MV-4-11 (cell line): ENCODE data around the gene IFNA14.
"Not testable (repeated sequence)": the region's sequence is repeated elsewhere in the genome, so short reads cannot be mapped to it uniquely, and the experiment has no call there.

Experiments
- DNase-seq: peaks from one replicate; lab custom pipeline; 2025; lab: John Stamatoyannopoulos, UW

Gene IFNA14

DNA sequence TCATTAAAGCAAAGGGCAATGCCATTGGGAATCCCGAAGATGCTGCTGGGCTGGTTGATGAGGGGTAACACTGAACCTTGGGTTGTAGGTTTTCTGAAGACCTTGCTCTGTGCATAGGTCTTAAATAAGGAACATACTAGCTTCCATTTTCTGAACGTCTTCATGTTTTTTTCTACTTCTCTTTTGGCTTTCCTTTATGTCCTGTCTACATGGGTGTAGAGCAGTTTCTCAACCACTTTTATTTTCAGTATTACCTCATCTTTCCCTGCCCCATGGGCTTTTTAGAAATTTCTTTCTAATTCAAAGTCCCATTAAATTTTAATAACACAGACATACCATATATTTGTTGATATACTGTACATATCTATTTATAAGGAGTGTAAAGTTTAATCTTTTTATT is at the start of gene IFNA14:
IFNA14 (minus strand) TSS at position 95 of the 400 bp plus-strand sequence; CDS start at position 25, 70 bp downstream.
- DNase-seq: peak; percentile 75

DNA sequence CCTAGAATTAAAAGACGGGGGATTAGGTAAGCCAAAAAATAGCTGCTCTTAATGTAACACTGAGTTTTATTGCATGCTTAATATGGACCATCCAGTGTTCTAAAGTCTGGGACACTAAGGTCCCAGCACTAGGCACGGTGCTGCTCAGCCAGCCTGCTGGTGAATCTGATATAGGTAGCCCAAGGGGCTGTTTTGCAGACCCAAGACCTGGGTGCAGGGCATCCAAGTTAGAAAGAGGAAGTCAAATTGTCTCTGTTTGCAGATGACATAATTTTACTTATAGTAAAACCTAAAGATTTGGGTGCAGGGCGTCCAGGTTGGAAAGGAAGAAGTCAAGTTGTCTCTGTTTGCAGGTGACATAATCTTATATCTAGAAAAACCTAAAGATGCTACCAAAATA is 47.5 kb upstream of the IFNA14 start:
- no peak for DNase-seq

DNA sequence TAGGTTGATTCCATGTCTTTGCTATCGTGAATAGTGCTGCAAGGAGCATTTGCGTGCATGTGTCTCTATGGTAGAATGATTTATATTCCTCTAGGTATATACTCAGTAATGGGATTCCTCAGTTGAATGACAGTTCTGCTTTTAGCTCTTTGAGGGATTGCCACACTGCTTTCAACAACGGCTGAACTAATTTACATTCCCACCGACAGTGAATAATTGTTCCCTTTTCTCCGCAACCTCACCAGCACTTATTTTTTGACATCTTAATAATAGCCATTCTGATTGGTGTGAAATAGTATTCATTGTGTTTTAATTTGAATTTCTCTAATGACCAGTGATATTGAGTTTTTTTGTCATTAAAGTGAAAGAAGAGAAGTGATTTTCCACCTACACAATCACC is 46.9 kb upstream of the IFNA14 start:
- peak; percentile 81 for DNase-seq

DNA sequence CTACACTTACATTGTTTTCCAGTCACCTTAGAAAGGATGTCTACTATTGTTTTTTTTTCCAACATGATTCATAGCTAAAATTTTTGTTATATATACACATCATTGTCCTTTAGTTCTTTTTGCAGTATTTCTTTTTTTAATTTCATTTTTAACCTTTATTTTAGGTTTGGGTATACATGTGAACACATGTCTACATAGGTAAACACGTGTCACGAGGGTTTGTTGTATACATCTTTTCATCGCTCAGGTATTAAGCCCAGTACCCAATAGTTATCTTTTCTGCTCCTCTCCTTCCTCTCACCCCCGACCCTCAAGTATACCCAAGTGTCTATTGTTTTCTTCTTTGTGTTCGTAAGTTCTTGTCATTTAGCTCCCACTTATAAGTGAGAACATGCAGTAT is 46.3 kb upstream of the IFNA14 start:
- DNase-seq: no peak

DNA sequence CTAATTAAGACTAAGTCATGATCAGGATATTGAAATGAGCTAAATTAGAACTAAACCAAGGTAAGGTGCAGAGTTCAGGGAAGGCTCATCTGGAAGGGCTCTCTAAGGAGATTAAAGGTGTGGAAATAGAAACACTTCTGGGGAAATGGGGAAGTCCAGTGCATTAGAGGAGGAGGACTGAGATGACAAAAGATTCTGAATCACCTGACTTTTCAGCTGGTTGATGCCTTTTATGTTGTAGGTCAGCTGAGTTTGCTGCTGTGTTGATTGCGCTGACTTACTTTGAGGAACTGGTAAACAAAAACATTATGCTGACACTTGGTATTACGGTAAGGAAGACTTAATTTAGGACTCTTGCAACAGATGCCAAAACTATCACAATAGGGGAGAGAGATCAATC is 41.5 kb upstream of the IFNA14 start:
- no peak for DNase-seq

DNA sequence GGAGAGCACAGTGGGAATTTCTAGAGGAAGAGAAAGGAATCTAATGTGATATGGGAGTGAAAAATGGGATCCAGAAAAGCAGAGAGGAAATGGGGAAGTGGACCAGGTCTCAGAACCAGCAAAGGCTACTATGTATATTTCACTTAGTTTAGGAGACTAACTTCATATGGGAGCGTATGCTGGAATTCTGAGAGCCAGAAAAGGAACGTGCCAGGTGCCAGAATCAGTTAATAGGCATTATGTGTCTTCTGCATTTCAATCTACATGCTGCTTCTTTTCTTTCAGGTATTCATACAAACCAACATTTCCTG is 28.5 kb upstream of the IFNA14 start:
- no peak for DNase-seq

DNA sequence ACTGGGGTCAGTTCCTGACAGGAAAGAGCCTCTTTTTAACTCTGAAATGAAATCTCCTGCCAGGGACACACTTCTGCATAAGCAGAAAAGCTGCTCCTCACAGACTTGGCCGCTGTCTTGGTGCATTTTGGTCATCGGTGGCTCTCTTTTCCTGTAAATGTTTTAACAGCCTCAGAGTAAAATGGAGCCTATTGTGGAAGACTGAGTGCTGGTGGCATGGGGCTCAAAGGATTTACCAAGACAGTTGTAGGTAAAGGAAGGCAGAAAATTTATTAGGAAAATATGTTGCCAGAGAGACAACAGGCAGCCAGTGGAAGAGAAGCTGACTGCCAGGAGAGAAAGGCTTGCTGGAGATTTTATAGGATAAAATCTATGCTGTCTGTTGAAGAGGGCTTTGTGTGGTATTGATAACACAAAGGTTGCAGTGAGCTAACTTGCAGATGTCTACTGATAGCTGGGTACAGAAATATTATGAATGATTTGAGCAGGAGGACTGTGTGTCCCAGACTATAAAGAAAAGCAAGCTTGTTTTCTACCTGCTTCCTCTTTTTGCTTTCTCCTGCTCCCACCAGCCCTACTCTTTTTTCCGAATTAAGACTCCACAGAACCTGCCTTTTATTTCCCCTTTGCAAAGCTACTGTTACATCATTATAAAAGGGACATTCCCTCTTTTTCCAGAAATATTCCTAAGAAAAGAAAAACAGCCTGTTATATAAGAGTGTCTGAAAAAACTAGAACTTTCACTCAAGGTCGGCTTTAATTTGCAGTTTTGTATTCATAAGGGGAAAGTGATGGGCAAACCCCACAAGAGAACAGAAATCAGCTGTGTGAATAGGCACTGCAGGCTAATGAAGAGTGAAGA is 27.9 kb upstream of the IFNA14 start:
- no peak for DNase-seq

DNA sequence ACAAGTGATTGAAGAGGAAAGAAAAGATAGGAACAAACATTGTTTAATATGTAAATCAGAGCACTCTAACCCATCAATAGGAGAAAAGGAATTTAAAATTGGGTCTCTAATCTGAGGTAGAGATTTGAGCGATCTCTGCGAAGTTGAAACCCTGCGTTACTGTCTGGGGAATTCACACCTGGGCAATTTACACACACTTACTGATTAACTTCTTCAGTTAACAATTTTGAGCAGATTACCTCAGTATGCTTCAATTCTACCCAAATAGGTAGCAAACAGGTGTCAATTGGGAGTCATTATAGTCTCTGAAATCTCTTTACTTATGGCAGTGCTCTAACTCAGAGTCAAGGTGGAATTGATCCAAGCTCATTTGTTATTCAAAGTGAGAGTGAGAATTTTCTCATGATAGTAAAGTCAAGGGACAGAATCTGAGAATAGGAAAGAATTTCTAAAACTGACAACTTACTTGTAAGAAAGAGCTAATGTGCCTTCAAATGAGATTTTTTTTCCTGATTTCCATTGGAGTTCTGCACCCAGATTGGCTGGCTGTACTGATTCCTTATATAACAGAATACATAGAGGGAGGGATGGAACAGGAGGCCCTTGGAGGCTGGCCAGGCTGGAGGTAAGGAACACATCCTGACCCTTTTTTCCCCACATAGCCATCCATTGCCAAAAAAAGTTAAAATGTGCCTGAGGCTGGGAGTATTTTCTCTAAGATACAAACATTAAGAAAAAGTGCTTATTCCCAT is 27.1 kb upstream of the IFNA14 start:
- no peak for DNase-seq

DNA sequence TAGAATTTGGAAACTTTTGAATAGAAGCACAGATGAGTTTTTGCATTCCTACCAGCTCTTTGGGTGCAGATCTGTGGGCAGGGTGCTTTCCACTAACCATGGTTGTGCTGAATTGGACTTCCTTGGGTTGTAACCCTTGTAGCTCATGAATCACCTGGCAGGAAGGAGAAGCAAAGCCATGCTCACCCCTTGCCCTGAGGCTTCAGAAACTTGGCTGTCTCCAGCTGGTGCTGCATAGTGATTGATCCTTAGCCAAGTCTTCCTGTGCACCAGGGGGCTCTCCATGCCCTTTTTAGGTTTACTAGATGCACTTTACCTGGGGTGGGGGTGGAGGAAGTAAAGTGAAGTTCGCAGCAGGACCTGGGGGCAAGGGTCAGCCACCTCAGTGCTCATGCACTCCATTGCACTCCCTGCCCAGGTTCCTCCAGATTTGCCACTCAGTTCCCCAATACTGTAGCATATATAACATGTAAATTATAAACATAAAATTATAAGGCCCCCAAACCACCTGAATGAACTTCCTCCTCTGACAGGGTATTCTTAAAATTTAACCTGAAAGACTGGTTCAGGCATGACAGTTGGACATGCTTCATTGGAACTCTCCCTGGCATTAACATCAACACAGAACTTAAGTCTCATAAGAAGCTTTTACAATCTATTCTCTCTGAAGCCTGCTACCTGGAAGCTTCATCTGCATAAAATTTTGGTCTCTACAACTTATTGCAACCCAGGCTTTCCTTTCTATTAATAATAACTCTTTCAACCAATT is 25.8 kb upstream of the IFNA14 start:
- DNase-seq: no peak

DNA sequence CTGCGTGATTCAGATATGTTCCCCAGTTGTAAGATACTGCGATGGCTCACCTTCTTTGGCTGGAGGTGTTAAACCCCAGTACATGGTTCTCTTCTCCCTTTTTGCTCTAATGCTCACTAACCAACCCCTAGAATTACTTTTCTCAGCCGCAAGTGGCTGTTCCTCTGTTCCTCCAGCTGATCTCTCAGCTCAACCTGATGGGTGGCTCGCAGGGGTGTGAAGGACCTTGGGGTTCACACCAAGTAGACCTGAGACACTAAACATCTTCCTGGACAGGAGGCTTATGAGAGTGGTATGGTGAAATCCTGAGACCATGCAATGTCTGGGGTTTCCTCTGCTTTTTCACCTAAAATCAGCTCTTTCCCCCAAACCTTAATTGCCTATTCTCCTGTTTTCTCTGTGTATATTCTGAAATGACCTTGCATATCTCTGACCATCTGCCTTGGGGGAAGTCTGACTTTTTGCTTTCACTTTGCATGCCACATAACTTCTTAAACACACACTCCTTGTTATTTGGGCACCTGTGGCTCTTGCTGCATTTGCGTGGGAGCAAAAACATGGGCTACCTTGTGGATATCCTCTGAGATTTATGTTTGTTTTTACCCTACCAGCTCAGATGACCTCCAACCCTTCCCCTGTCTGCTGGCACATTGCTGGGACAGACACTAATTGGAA is 15.9 kb upstream of the IFNA14 start:
- DNase-seq: no peak

DNA sequence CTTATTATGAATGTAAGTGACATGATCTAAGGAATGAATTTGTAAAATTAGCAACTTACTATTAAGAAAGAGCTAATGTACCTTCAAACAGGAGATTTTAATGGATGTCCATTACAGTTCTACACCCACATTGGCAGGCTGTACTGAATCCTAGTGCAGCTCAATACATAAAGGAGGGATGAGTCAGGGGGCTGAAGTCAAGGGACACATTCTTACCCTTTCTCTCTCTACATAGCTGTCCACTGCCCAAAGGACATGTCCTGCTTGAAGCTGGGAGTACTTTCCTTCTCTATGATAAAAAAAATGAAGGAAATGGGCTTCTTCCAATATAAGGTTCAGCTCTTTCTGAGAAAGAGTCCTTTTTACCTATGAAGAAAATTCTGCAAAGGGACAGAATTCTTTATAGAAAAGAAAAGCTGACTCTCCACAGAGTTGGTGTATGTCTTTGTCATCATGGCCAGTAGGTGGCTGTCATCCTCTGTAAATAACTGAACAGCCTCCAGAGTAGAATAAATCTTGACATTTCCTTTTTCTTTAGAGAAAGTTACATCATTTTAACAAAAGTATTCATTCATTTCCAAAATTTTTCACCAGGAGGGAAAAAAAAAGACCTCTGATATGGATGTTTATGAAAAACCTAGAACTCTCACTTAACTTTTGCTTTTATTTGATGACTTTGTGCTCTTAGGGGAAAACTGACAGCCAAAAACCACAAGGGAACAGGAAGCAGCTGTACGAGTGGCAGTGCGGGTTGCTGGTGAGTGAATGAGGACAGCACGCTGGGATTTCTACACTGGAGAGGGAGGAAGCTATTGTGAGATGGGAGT is 13.1 kb upstream of the IFNA14 start:
- DNase-seq: peak; percentile 88

DNA sequence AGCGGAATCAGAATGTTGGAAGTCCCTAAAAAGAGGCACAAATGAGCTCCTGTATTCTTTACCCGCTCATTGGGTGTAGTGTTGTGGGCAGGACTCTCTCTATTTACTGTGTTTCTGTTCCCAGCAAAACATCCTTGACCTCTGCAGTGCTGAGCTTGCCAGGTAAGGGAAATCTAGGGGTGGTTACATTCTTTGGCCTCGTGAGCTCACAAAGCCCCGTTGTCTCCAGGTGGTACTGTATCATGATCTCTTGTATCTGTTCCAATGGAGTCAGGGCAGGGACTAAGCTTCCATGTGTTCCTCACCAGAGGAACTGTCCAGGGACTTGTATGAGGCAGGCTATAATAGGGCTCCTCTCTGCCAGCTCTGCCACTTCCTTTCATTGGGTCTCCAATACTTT is 11.8 kb upstream of the IFNA14 start:
- no peak for DNase-seq

DNA sequence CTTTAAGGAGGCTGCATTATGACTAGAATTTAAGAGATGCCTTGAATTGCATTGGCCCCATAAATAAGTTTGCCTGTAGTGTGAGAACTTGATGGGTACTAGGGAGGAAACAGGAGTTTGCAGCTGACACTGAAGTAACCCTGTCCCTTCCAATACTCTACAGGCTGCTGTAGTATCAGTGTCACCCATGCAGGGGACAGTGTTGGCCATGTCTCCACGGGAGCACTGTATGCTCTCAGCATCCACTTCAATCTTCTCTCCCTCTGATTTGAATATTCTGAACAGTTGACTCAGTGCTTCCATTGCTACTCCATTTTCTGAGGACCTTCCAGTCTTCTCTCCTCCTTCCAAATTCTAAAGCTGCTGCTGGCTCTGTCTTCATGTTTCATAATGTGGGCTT is 11.4 kb upstream of the IFNA14 start:
- no peak for DNase-seq

DNA sequence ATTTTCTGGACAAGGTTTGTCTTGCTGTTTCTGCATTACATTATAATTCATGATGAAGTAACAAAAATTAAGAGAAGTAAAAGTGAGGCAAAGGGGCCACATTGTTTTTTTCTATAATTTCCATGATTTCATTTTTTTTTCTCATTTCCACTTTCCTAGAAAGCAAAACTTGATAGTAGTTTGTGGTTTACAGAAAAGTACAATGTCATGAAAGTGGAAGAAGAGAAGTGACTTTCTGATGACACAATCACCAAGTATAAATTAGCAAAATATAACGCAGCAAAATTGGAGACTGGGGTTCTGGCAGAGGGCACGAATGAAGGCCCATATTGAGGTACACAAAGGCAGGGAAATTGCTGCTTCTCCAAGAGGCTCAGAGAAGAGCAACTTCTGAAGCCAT is 5.0 kb upstream of the IFNA14 start:
- peak; percentile 94 for DNase-seq

DNA sequence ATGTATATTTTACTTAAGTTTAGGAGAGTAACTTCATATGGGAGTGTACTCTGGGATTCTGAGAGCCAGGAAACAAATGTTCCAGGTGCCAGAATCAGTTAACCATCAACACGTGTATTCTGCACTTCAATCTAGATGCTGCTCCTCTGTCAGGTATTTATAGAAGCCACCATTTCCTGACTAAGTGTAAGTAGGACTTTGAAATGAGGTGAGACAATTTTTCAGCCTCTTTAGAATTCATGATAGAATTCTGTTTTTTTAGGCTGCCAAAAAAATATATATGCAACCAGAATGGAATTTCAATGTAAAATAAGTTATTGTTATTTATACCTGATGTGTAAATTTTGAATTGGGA is 3.5 kb downstream of the IFNA14 start:
- DNase-seq: not testable (repeated sequence)

DNA sequence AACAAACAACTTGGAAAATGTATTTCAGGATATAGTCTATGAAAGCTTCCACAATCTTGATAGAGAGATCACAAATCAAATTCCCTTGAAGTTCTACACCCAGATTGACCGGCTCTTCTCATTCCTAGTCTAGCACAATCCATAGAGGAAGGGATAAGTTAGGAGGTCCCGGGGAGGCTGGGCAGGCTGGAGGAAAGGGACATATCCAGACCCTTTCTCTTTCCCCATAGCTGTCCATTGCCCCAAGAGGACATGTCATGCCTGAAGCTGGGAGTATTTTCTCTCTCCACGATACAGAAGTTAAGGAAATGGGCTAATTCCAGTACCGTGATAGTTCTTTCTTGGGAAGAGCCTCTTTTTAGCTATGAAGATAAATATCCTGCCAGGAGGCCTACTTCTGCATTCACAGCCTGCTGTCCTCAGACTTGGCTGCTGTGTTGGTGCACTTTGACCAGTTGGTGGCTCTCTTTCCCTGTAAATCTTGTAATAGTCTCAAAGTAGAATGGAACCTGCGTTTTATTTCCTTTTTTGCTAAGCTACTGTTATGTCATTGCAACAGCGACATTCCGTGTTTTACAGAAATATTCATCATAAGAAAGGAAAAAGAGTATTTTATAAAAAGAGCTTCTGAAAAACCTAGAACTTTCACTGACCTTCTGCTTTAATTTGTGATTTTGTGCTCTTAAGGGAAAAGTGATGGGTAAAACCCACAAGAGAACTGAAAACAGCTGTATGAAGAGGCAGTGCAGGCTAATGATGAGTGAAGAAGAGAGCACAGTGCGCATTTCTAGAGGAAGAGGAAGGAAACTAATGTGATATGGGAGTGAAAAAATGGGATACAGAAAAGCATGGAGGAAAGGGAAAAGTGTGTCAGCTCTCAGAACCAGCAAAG is 4.1 kb downstream of the IFNA14 start:
- peak; percentile 81 for DNase-seq

DNA sequence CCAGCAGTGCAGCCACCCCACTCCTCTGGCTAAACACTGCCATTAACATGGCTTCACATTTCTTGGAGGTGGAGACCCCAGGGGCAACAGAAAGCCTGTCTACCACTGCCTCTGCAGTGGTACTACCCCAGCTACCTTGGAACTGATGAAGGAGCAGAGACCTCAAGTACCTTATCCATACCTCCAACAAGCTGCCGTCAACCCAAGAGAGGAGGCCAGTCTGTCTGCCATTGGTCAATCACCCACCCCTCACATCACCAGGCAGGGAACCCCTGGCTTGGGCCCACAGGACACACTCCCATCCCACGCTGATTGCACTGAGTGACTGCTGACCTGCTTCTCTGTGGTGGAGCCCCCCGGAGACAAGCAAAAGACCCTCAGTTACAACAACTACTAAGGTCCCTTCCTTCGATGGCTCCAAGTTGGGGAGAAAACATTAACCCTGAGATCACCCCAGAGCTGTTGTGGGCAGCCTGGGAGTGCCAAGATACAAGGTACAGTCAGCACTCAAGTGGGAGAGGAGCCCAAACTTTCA is 5.6 kb downstream of the IFNA14 start:
- DNase-seq: no peak

DNA sequence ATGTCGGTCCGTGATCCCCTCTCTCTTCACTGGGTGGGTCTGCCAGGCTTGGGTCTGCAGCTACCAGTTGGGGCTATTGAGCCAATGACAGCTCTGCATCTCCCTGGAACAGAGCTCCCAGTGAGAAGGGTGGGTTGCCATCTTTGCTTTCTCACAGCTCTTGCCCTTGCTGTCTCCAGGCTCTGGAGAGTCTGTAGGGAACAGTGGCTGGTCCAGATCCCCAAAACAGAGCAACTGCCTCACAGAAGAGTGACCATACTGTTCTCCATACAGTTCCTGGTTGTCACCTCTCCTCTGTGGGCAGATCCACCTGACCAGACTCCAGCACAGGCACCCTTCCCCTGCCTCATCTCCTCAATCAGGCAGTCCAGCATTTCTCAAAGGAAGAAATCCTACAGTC is 6.5 kb downstream of the IFNA14 start:
- DNase-seq: no peak

DNA sequence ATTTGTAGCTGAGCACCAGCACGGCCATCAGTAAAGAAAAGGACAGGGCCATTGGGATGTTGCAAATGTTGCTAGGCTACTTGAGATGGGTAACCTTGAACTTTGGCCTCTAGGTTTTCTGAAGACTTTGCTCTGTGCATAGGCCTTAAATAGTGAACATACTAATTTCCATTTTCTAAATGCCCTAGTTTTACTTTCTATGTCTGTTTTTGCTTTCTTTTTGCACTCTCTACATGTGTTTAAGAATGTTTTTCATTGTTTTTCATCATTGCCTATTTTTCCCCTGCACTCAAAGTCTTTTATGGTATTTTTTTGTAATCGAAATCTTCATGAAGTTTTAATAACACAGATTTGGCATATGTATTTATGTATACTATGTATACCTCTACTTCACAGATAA is 11.7 kb downstream of the IFNA14 start, which contains the start of gene IFNA17:
IFNA17 (minus strand) TSS at position 101 of the 400 bp plus-strand sequence; CDS start at position 52, 49 bp downstream.
- DNase-seq: no peak

DNA sequence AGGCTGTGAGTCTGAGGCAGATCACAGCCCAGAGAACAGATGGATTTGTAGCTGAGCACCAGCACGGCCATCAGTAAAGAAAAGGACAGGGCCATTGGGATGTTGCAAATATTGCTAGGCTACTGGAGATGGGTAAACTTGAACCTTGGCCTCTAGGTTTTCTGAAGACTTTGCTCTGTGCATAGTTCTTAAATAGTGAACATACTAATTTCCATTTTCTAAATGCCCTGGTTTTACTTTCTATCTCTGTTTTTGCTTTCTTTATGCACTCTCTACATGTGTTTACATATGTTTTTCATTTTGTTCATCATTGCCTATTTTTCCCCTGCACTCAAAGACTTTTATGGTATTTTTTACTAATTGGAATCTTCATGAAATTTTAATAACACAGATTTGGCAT is 22.6 kb downstream of the IFNA14 start, which contains the start of gene IFNA16:
IFNA16 (minus strand) TSS at position 101 of the 400 bp plus-strand sequence; CDS start at position 95, 6 bp downstream.
- DNase-seq: not testable (repeated sequence)
